ENCODE data around the gene SLC66A3.

The SLC66A3 gene

GRCh38 chr2:11177871-11178690 is 22.8 kb downstream of the SLC66A3 start:
- no peak for TF ChIP-seq RAD21 (IDR thresholded peaks at IDR 0.05; ENCODE audit: low read depth)
- TF ChIP-seq USF1 (IDR thresholded peaks at IDR 0.05): no peak
- TF ChIP-seq NFIC (IDR thresholded peaks at IDR 0.05): no peak
- no peak for TF ChIP-seq ZBTB7A (IDR thresholded peaks at IDR 0.05; ENCODE audit: low read depth)
- TF ChIP-seq REST (IDR thresholded peaks at IDR 0.05; ENCODE audit: low read depth): no peak
- no peak for TF ChIP-seq TCF12 (IDR thresholded peaks at IDR 0.05; ENCODE audit: low read depth)
- TF ChIP-seq CREB1 (IDR thresholded peaks at IDR 0.05; ENCODE audit: low read depth): no peak
- no peak for TF ChIP-seq CEBPB (IDR thresholded peaks at IDR 0.05)
- no peak for TF ChIP-seq YY1 (IDR thresholded peaks at IDR 0.05; ENCODE audit: low read depth)
- TF ChIP-seq EGR1 (IDR thresholded peaks at IDR 0.05): no peak
- TF ChIP-seq EP300 (IDR thresholded peaks at IDR 0.05; ENCODE audit: borderline replicate concordance): no peak
- no peak for TF ChIP-seq MAX (IDR thresholded peaks at IDR 0.05)
- TF ChIP-seq FOXM1 (IDR thresholded peaks at IDR 0.05; ENCODE audit: borderline replicate concordance, low read depth): no peak
- no peak for TF ChIP-seq TEAD4 (IDR thresholded peaks at IDR 0.05)
- TF ChIP-seq TAF1 (IDR thresholded peaks at IDR 0.05; ENCODE audit: low read depth): no peak

- TF ChIP-seq EGR1 (IDR thresholded peaks at IDR 0.05): no peak
- no peak for TF ChIP-seq YY1 (IDR thresholded peaks at IDR 0.05; ENCODE audit: low read depth)
- TF ChIP-seq USF1 (IDR thresholded peaks at IDR 0.05): no peak
- no peak for TF ChIP-seq TEAD4 (IDR thresholded peaks at IDR 0.05)
- no peak for TF ChIP-seq EP300 (IDR thresholded peaks at IDR 0.05; ENCODE audit: borderline replicate concordance)
- no peak for TF ChIP-seq MAX (IDR thresholded peaks at IDR 0.05)
- no peak for TF ChIP-seq NFIC (IDR thresholded peaks at IDR 0.05)
- TF ChIP-seq CREB1 (IDR thresholded peaks at IDR 0.05; ENCODE audit: low read depth): no peak
- TF ChIP-seq TAF1 (IDR thresholded peaks at IDR 0.05; ENCODE audit: low read depth): no peak
- TF ChIP-seq ZBTB7A (IDR thresholded peaks at IDR 0.05; ENCODE audit: low read depth): no peak
- no peak for TF ChIP-seq TCF12 (IDR thresholded peaks at IDR 0.05; ENCODE audit: low read depth)
- TF ChIP-seq REST (IDR thresholded peaks at IDR 0.05; ENCODE audit: low read depth): no peak
- TF ChIP-seq CEBPB (IDR thresholded peaks at IDR 0.05): no peak
- TF ChIP-seq RAD21 (IDR thresholded peaks at IDR 0.05; ENCODE audit: low read depth): no peak
- TF ChIP-seq FOXM1 (IDR thresholded peaks at IDR 0.05; ENCODE audit: borderline replicate concordance, low read depth): no peak
Measured at GRCh38 chr2:11179196-11179595, 23.9 kb downstream of the SLC66A3 start.

- TF ChIP-seq CEBPB (IDR thresholded peaks at IDR 0.05) (no peak), YY1 (IDR thresholded peaks at IDR 0.05; ENCODE audit: low read depth) (no peak), CREB1 (IDR thresholded peaks at IDR 0.05; ENCODE audit: low read depth) (no peak), REST (IDR thresholded peaks at IDR 0.05; ENCODE audit: low read depth) (no peak), TEAD4 (IDR thresholded peaks at IDR 0.05) (no peak), NFIC (IDR thresholded peaks at IDR 0.05) (no peak), TAF1 (IDR thresholded peaks at IDR 0.05; ENCODE audit: low read depth) (no peak), RAD21 (IDR thresholded peaks at IDR 0.05; ENCODE audit: low read depth) (no peak), ZBTB7A (IDR thresholded peaks at IDR 0.05; ENCODE audit: low read depth) (no peak), MAX (IDR thresholded peaks at IDR 0.05) (no peak), EGR1 (IDR thresholded peaks at IDR 0.05) (no peak), USF1 (IDR thresholded peaks at IDR 0.05) (no peak), FOXM1 (IDR thresholded peaks at IDR 0.05; ENCODE audit: borderline replicate concordance, low read depth) (no peak), EP300 (IDR thresholded peaks at IDR 0.05; ENCODE audit: borderline replicate concordance) (no peak), TCF12 (IDR thresholded peaks at IDR 0.05; ENCODE audit: low read depth) (no peak)
Measured at GRCh38 chr2:11179899-11180298, 24.6 kb downstream of the SLC66A3 start.

Data from Ishikawa (cell line).